Measurements from ENCODE around the gene SELENOH. TPM values are rescaled to one million over a fixed set of nuclear protein-coding genes. Genes with fewer than 3 reads are reported as not detected.

Gene SELENOH
- total and polyA plus RNA-seq, 9 of the 15 experiments (the other 6 are each of a cell fraction or from before 2014, with no cell fraction given) = 16.6 to 299 (median 118) TPM

DNA sequence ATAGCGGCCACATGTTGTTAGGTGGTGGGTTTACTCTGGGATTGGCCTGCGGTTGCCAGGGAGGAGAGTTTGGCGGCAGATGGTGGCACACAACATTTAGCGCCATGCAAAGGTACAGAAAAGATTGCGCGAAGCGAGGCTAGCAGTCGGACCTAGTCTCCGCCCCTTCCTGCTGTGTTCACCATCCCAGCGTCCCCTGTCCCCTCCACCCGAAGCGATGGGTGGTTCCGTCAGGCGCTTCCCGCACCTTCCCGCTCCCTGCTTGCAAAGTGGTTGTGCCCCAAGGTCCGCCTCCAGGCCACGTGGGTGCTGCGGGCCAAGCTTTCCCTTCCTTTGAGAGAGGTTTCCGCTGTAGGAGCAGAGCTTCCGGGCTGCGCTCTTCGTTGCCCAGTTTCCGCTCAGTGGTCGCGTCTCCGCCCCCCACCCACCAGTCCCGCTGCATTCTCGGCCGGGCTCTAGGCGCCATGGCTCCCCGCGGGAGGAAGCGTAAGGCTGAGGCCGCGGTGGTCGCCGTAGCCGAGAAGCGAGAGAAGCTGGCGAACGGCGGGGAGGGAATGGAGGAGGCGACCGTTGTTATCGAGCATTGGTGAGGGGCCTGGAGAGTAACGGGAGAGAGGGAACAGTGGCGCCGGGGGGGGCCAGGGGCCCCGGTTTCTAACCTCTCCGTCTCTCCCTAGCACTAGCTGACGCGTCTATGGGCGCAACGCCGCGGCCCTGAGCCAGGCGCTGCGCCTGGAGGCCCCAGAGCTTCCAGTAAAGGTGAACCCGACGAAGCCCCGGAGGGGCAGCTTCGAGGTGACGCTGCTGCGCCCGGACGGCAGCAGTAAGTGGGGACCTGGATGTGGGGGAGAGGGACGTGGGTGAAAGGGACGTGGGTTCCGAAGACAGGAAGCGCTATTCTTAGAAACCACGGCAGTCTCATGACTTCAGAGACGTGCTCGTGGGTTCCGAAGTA is at the start of gene SELENOH (continued):
- TF ChIP-seq, protein P1, sequence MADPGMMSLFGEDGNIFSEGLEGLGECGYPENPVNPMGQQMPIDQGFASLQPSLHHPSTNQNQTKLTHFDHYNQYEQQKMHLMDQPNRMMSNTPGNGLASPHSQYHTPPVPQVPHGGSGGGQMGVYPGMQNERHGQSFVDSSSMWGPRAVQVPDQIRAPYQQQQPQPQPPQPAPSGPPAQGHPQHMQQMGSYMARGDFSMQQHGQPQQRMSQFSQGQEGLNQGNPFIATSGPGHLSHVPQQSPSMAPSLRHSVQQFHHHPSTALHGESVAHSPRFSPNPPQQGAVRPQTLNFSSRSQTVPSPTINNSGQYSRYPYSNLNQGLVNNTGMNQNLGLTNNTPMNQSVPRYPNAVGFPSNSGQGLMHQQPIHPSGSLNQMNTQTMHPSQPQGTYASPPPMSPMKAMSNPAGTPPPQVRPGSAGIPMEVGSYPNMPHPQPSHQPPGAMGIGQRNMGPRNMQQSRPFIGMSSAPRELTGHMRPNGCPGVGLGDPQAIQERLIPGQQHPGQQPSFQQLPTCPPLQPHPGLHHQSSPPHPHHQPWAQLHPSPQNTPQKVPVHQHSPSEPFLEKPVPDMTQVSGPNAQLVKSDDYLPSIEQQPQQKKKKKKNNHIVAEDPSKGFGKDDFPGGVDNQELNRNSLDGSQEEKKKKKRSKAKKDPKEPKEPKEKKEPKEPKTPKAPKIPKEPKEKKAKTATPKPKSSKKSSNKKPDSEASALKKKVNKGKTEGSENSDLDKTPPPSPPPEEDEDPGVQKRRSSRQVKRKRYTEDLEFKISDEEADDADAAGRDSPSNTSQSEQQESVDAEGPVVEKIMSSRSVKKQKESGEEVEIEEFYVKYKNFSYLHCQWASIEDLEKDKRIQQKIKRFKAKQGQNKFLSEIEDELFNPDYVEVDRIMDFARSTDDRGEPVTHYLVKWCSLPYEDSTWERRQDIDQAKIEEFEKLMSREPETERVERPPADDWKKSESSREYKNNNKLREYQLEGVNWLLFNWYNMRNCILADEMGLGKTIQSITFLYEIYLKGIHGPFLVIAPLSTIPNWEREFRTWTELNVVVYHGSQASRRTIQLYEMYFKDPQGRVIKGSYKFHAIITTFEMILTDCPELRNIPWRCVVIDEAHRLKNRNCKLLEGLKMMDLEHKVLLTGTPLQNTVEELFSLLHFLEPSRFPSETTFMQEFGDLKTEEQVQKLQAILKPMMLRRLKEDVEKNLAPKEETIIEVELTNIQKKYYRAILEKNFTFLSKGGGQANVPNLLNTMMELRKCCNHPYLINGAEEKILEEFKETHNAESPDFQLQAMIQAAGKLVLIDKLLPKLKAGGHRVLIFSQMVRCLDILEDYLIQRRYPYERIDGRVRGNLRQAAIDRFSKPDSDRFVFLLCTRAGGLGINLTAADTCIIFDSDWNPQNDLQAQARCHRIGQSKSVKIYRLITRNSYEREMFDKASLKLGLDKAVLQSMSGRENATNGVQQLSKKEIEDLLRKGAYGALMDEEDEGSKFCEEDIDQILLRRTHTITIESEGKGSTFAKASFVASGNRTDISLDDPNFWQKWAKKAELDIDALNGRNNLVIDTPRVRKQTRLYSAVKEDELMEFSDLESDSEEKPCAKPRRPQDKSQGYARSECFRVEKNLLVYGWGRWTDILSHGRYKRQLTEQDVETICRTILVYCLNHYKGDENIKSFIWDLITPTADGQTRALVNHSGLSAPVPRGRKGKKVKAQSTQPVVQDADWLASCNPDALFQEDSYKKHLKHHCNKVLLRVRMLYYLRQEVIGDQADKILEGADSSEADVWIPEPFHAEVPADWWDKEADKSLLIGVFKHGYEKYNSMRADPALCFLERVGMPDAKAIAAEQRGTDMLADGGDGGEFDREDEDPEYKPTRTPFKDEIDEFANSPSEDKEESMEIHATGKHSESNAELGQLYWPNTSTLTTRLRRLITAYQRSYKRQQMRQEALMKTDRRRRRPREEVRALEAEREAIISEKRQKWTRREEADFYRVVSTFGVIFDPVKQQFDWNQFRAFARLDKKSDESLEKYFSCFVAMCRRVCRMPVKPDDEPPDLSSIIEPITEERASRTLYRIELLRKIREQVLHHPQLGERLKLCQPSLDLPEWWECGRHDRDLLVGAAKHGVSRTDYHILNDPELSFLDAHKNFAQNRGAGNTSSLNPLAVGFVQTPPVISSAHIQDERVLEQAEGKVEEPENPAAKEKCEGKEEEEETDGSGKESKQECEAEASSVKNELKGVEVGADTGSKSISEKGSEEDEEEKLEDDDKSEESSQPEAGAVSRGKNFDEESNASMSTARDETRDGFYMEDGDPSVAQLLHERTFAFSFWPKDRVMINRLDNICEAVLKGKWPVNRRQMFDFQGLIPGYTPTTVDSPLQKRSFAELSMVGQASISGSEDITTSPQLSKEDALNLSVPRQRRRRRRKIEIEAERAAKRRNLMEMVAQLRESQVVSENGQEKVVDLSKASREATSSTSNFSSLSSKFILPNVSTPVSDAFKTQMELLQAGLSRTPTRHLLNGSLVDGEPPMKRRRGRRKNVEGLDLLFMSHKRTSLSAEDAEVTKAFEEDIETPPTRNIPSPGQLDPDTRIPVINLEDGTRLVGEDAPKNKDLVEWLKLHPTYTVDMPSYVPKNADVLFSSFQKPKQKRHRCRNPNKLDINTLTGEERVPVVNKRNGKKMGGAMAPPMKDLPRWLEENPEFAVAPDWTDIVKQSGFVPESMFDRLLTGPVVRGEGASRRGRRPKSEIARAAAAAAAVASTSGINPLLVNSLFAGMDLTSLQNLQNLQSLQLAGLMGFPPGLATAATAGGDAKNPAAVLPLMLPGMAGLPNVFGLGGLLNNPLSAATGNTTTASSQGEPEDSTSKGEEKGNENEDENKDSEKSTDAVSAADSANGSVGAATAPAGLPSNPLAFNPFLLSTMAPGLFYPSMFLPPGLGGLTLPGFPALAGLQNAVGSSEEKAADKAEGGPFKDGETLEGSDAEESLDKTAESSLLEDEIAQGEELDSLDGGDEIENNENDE (IDR thresholded peaks at IDR 0.05; ENCODE audit: low read depth, low read length) = peak; percentile 71
- TF ChIP-seq LARP7 (IDR thresholded peaks at IDR 0.05) (no peak), IRF2 (CRISPR knock-in tag; IDR thresholded peaks at IDR 0.05) (no peak), NR1H2 (CRISPR knock-in tag; IDR thresholded peaks at IDR 0.05) (peak; percentile 71; the same call in 1 of the 2 replicates), HNRNPUL1 (IDR thresholded peaks at IDR 0.05; ENCODE audit: low read length) (no peak), ZNF561 (CRISPR knock-in tag; conservative IDR thresholded peaks at IDR 0.05) (no peak), GTF2A2 (tag; IDR thresholded peaks at IDR 0.05) (no peak), CCNT2 (IDR thresholded peaks at IDR 0.05; ENCODE audit: borderline replicate concordance, extremely low read depth, insufficient read length, low read depth, low read length) (peak; percentile 84), RB1 (IDR thresholded peaks at IDR 0.05; ENCODE audit: low read depth) (peak; percentile 99), HOXB6 (CRISPR knock-in tag; IDR thresholded peaks at IDR 0.05; ENCODE audit: borderline replicate concordance) (peak; percentile 84; the same call in 1 of the 2 replicates), TEAD4 (IDR thresholded peaks at IDR 0.05; ENCODE audit: low read length) (peak; percentile 70), TEAD4 (CRISPR knock-in tag; IDR thresholded peaks at IDR 0.05; ENCODE audit: borderline replicate concordance) (no peak)
- TF ChIP-seq, protein P2, sequence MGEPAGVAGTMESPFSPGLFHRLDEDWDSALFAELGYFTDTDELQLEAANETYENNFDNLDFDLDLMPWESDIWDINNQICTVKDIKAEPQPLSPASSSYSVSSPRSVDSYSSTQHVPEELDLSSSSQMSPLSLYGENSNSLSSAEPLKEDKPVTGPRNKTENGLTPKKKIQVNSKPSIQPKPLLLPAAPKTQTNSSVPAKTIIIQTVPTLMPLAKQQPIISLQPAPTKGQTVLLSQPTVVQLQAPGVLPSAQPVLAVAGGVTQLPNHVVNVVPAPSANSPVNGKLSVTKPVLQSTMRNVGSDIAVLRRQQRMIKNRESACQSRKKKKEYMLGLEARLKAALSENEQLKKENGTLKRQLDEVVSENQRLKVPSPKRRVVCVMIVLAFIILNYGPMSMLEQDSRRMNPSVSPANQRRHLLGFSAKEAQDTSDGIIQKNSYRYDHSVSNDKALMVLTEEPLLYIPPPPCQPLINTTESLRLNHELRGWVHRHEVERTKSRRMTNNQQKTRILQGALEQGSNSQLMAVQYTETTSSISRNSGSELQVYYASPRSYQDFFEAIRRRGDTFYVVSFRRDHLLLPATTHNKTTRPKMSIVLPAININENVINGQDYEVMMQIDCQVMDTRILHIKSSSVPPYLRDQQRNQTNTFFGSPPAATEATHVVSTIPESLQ (CRISPR knock-in tag; IDR thresholded peaks at IDR 0.05) = peak; percentile 72; the same call in 1 of the 2 replicates

Measured in K562 (cell line).